ENCODE data around the gene SLC4A1AP. TPM values are rescaled to one million over a fixed set of nuclear protein-coding genes. Genes with fewer than 3 reads are reported as not detected.

Gene SLC4A1AP
- total RNA-seq, 2 experiments from 2014 or later: 19.1 to 19.3 TPM

DNA sequence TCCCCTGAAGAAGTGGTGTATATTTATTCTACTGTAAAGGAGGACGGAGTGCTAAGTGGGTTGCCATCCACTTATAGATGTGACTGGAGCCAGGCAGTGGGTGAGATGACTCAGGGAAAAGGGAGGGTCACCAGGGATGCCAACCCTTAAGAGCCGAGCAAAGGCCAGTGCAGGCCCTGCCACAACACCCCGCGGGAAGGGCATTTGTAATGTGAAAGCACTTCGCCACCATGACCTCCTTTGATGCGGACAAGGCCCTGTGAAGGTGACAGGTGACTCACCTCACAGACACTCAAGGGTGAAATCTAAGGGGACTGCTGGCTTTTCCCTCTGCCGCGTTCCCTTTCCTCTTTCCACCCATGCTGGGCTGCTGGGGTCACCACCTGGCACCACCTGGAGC lies 57.6 kb downstream of the SLC4A1AP start:
- TF ChIP-seq, protein P1, sequence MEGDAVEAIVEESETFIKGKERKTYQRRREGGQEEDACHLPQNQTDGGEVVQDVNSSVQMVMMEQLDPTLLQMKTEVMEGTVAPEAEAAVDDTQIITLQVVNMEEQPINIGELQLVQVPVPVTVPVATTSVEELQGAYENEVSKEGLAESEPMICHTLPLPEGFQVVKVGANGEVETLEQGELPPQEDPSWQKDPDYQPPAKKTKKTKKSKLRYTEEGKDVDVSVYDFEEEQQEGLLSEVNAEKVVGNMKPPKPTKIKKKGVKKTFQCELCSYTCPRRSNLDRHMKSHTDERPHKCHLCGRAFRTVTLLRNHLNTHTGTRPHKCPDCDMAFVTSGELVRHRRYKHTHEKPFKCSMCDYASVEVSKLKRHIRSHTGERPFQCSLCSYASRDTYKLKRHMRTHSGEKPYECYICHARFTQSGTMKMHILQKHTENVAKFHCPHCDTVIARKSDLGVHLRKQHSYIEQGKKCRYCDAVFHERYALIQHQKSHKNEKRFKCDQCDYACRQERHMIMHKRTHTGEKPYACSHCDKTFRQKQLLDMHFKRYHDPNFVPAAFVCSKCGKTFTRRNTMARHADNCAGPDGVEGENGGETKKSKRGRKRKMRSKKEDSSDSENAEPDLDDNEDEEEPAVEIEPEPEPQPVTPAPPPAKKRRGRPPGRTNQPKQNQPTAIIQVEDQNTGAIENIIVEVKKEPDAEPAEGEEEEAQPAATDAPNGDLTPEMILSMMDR (IDR thresholded peaks at IDR 0.05): no peak
- ATAC-seq (peak; percentile 26), DNase-seq (peak; percentile 58)
- H3K27ac Mint-ChIP-seq: no peak overlapping the region
- H3K27me3 Mint-ChIP-seq: peaks cover 16% of the 10 kb centered on the region
- POLR2A ChIA-PET: no interaction called here
- H3K36me3 Mint-ChIP-seq (ENCODE audit: low read depth): no peaks in the 10 kb centered on the region
- H3K9me3 Mint-ChIP-seq: no peaks in the 10 kb centered on the region
- CTCF ChIA-PET: interaction anchor here (0.8 kb wide), 1 partner anchor 9 kb away, joined by 3 read pairs; no protein-coding TSS in a partner anchor
- intact Hi-C loops (cut with micrococcal nuclease): no loop called here
- no peak overlapping the region for H3K4me3 Mint-ChIP-seq
- H3K4me1 Mint-ChIP-seq (ENCODE audit: low read depth): peaks cover 35% of the 10 kb centered on the region

DNA sequence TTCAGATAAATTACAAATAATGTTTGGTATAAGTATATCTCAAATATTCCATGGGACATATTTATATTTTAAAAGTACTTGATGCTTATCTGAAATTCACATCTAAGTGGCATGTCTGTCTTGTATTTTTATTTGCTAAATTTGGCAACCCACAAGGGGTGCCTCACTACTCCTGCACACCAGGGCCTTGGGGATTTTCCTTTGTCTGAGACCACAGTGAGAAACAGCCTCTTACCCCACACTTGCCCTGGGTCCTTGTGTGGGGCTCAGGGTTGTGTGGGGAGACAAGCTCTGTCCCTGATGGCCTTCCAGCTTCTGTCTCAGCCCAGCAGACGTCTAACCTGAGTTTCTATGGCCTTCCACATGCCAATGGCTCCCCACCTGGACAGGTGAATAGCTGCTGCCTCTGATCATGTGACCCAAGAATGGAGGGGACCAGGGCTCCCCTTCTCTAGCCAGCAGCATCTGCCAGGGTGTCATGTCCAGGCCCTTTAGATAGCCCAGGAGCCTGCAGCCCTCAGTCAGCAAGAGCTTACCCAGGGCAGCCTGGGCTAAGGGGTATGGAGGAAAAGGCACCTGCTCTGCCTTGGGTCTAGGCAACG lies 58.3 kb downstream of the SLC4A1AP start:
- Mint-ChIP-seq H3K9me3 (no peaks in the 10 kb centered on the region), H3K36me3 (ENCODE audit: low read depth) (no peaks in the 10 kb centered on the region), H3K4me3 (no peak overlapping the region), H3K27me3 (peaks cover 10% of the 10 kb centered on the region), H3K27ac (peak overlapping the region; percentile 53), H3K4me1 (ENCODE audit: low read depth) (peaks cover 28% of the 10 kb centered on the region)
- CTCF ChIA-PET: interaction anchor here (0.9 to 4.9 kb wide), 7 partner anchors 8 to 731 kb away, joined by 3 to 40 read pairs (median 11); no protein-coding TSS in a partner anchor
- ATAC-seq (no peak), DNase-seq (no peak)
- intact Hi-C loops (cut with micrococcal nuclease): no loop called here
- POLR2A ChIA-PET: no interaction called here
- TF ChIP-seq, protein P1 (IDR thresholded peaks at IDR 0.05): no peak

DNA sequence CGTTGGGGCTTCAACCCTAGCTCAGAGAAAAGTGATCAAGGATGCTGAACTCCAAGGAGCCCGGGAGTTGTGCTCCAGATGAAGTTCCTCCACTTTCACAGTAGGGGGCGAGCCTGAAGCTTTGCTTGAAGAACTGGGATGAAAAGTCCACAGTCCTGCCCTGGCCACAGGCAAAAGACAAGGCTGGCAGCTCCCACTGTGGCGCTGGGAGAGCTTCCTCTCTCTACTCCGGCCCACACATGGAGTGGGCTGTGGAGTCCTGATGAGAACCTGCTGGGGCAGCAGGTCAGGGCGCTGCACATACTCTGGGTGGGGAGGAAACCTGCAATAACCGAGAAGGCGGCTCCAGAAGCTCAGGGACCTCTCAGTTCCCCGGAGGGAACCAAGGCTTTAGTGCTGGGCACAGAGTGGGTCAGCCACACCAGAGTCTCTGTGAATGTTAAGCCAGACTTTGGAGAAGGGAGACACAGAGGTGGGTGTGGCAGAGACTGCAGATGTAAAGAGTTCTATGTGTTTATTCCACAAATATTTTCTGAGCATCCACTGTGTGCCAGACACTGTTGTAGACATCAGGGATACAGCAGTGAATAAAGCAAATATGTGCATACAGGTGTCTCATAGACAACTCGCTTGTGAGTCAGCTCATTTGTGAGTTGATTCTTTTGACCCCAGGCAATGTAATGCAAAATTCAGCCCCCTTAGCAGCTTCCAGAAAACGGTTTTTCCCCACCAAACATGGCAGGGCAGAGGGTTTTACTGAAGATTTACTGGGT lies 59.9 kb downstream of the SLC4A1AP start:
- H3K27ac Mint-ChIP-seq: no peak overlapping the region
- H3K4me3 Mint-ChIP-seq: no peak overlapping the region
- ChIA-PET POLR2A (interaction anchor here (1.1 kb wide), 2 partner anchors 13 to 20 kb away, joined by 3 read pairs; no protein-coding TSS in a partner anchor), CTCF (interaction anchor here (0.6 to 4.9 kb wide), 30 partner anchors 9 to 714 kb away, joined by 3 to 40 read pairs (median 3); partner anchors contain the start of gene MRPL33)
- TF ChIP-seq, protein P1 (IDR thresholded peaks at IDR 0.05): peak; percentile 77
- DNase-seq: peak; percentile 30
- intact Hi-C loops (cut with micrococcal nuclease): no loop called here
- H3K9me3 Mint-ChIP-seq: no peaks in the 10 kb centered on the region
- H3K4me1 Mint-ChIP-seq (ENCODE audit: low read depth): peaks cover 28% of the 10 kb centered on the region
- ATAC-seq: no peak
- H3K27me3 Mint-ChIP-seq: peaks cover 6% of the 10 kb centered on the region
- H3K36me3 Mint-ChIP-seq (ENCODE audit: low read depth): no peaks in the 10 kb centered on the region

DNA sequence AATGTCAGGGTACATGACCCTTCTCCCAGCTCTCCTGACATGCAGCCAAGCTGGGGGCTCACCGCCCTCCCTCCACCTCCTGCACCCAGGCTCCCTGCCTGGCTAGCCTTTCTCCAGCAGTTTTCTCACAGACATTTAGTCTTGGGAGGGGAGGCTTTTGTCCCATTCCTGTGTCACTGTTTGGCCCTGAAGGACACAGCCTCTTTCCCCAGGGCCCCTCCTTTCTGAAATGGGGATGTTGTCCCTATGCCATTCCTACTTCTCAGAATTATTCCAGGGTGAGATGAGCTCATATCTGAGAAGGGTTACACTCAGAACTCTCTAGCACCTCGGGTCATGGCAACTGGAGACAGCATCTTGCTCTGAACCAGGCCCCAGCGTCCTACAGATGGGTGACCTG lies 60.5 kb downstream of the SLC4A1AP start:
- ChIA-PET POLR2A (interaction anchor here (1.1 kb wide), 2 partner anchors 12 to 20 kb away, joined by 3 read pairs; no protein-coding TSS in a partner anchor), CTCF (interaction anchor here (0.6 to 4.9 kb wide), 13 partner anchors 8 to 684 kb away, joined by 3 to 40 read pairs (median 8); partner anchors contain the start of gene MRPL33)
- no peak for ATAC-seq
- TF ChIP-seq, protein P1 (IDR thresholded peaks at IDR 0.05): no peak
- Mint-ChIP-seq H3K4me1 (ENCODE audit: low read depth) (peaks cover 28% of the 10 kb centered on the region), H3K27ac (no peak overlapping the region), H3K36me3 (ENCODE audit: low read depth) (no peaks in the 10 kb centered on the region), H3K9me3 (no peaks in the 10 kb centered on the region), H3K27me3 (peaks cover 6% of the 10 kb centered on the region), H3K4me3 (no peak overlapping the region)
- no peak for DNase-seq
- intact Hi-C loops (cut with micrococcal nuclease): no loop called here

Measured in activated CD8-positive, alpha-beta T cell treated with anti-CD3 and anti-CD28 coated beads for 36 hours (primary cell).